Suppressor macrophage treated with lipopolysaccharide for 1 hour (primary cell): Measurements from ENCODE around the gene KDF1.

Experiments
- DNase-seq, 3 donors: peaks; one replicate each; pipeline ENCODE4 v3.0.0-alpha.2; 2020 to 2022

The KDF1 gene

GRCh38 chr1:26913754-26914619 lies 46.3 kb downstream of the KDF1 start, which contains the start of gene NR0B2:
TSS of gene NR0B2 (minus strand) at chr1:26913975. CDS start at chr1:26913940, 35 bp downstream.
- DNase-seq = no peak

DNA sequence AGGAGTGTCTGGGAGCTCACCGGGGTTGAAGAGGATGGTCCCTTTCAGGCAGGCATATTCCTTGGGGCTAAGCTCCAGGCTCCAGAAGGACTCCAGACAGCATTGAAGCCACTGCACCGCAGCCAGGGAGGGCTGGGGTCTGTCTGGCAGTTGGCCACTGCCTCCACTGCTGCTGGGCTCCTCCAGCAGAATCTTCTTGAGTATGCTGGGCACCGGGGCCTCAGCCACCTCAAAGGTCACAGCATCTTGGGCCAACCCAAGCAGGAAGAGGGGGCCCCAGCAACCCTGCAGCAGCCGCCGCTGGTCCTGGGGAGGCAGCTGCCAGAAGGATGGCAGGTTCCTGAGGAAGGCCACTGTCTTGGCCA lies 46.9 kb downstream of the KDF1 start:
- DNase-seq = no peak

DNA sequence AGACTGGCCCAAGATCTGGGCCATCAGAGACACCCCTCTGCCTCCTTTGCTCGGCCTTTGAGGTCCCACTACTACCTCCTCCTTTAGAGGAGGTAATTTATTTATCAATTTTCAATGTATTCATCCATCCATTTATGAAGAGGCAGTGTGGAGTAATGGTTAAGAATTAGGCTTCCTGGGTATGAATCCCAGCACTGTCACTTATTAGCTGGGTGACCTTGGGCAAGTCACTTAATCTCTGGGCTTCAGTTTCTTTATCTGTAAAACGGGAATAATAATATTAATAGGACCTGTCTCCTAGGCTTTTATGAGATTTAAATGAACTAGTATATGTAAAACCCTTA lies 48.1 kb downstream of the KDF1 start:
- DNase-seq = no peak

- no peak for DNase-seq
Observed at GRCh38 chr1:26911399-26912146, 48.7 kb downstream of the KDF1 start.

DNA sequence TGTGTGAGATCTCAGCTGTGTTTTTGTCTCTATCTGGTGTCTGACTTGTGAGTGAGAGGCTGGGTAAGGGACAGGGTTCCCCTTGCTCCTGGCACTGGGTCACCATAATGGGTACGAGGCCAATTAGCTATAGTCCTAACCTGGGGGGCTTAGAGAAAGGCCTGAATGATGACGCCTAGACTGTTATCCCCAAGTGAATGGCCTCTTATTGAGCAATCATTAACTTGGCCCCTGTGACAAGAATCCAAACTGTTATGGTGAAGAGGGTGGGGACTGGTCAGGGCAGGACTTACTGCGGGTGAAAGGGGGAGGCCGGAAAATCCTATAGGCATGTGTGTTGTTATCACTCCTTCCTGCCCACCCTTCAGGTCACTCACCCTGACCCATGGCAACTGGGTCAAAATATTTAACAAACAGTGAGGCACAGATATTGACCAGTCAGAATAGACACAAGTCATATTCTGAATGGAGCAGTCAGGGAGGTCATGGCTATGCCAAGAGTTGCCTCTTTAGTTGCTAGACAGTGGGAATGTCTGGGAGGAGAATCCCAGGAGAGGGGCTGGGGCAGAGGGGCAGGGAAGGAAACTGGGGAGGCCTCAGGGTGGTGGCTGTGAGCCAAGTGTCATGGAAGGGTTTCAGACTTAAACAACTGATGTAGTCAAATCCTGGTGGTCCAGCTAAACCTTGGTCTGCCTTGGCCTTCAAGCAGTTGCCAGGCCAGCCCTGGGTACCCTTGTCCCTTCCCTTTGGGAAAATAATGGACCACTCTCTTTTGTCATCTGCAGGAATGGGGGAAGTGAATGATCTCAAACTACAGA lies 49.7 kb downstream of the KDF1 start:
- no peak for DNase-seq

GRCh38 chr1:26909951-26910342 lies 50.3 kb downstream of the KDF1 start:
- no peak for DNase-seq

GRCh38 chr1:26907071-26907917 lies 53.0 kb downstream of the KDF1 start:
- peak in 1 of 3 donors; percentile 16 for DNase-seq

GRCh38 chr1:26900815-26901511 lies 59.3 kb downstream of the KDF1 start:
- DNase-seq = no peak

DNA sequence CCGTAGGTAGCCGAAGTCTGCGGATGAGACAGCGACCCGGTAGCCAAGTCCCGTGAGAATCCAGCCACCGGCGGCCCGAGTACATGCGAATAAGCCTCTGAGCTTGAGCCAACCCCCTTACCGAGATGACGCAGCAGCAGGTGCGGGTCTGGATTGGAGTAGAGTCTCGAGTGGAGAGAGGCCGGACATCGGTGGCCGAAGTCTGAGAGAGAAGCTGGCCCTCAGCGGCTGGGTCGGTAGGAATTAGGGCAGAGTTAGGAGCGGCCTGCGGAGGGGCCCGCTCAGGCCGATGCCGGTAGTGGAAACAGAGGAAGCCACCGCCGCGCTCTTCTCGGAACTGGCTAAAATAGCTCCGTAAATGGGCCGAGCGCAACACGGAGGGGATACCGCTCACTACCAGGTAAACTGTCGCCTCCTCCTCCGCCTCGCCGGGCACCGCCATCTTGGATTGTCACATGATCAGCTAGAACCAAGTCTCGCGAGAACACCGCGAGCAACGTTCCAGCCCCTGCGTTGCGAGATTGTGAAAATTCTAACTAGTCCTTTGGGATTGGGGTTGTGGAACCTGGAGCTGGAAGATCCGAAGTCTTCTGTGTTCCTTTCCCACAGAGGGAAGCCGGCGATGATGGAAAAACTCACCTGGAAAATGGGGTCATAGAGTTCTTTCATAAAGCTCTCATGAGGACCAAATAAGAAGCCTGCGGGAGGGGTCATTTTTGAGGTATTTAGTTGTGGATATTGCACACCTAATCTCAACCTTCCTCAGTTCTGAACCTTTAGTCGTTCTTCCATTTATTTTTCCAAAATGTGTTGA lies 60.1 kb downstream of the KDF1 start, which contains the start of gene GPATCH3:
GPATCH3 (minus strand) TSS at position 467 of the 814 bp plus-strand sequence; CDS start at position 442, 25 bp downstream.
- DNase-seq = peak; percentile 95 to 98 (median 96)
